H1 (cell line): ENCODE results near the gene SLC39A9. TPM values are rescaled to one million over a fixed set of nuclear protein-coding genes. Genes with fewer than 3 reads are reported as not detected.

Experiments used
- CTCF ChIA-PET: fragments of 300-600 bp; sonication (Branson Sonifier 250); formaldehyde crosslinking; loops from one replicate; lab custom pipeline; 2021; ENCODE audit not compliant: partially characterized antibody; lab: Charles Lee
- POLR2A ChIA-PET: fragments of 300-600 bp; sonication (Branson Sonifier 250); formaldehyde crosslinking; loops from one replicate; lab custom pipeline; 2021; ENCODE audit warnings: inconsistent platforms; ENCODE audit not compliant: partially characterized antibody; lab: Charles Lee
- DNase-seq, 2 experiments: peaks; one replicate each; pipeline versions ENCODE4 v3.0.0 to v3.0.0-alpha.2; 2010 to 2022; ENCODE audit warnings: low spot score in 2 of 2, low read depth in 1 of 2, mixed read lengths in 1 of 2
- FAIRE-seq: peaks from 2 replicates; lab custom pipeline; 2011; peaks lifted over from hg19 to GRCh38; lab: Jason Lieb, UNC
- H2AFZ ChIP-seq: 2 replicates; pipeline ENCODE4 v1.8.1; 2012; ENCODE audit warnings: low read length, inconsistent platforms
- H2AK5ac ChIP-seq: 2 replicates; pipeline ENCODE4 v1.6.1; 2013; ENCODE audit warnings: low read depth, low read length
- H2BK120ac ChIP-seq: replicated peaks from 2 replicates; pipeline ENCODE3; 2013; ENCODE audit warnings: low read depth, low read length, inconsistent platforms
- H2BK12ac ChIP-seq: 2 replicates; pipeline ENCODE4 v1.6.1; 2013; ENCODE audit warnings: low read depth, low read length
- H2BK15ac ChIP-seq: 2 replicates; pipeline ENCODE4 v1.6.1; 2013; ENCODE audit warnings: low read length
- H2BK20ac ChIP-seq: 2 replicates; pipeline ENCODE4 v1.6.1; 2013; ENCODE audit warnings: low read length
- H2BK5ac ChIP-seq: 2 replicates; pipeline ENCODE4 v1.6.1; 2013; ENCODE audit warnings: low read depth, low read length
- H3K14ac ChIP-seq: 2 replicates; pipeline ENCODE4 v1.6.1; 2013; ENCODE audit warnings: inconsistent platforms; ENCODE audit not compliant: insufficient read length
- H3K18ac ChIP-seq: 2 replicates; pipeline ENCODE4 v1.6.1; 2013; ENCODE audit warnings: low read length; ENCODE audit errors: extremely low read depth
- H3K23ac ChIP-seq: 2 replicates; pipeline ENCODE4 v1.6.1; 2013; ENCODE audit warnings: inconsistent platforms; ENCODE audit not compliant: insufficient read length
- H3K23me2 ChIP-seq: 2 replicates; pipeline ENCODE4 v1.6.1; 2013; ENCODE audit warnings: low read depth, low read length
- H3K27ac ChIP-seq: 2 replicates; pipeline ENCODE4 v1.6.1; 2011; ENCODE audit warnings: low read depth, low read length, inconsistent platforms
- H3K27me3 ChIP-seq, 4 experiments: replicated peaks in 1 of 4; 1 replicate in 1 of 4; 2 replicates in 3 of 4; pipeline versions ENCODE4 v1.6.1 to v1.8.1; 2011 to 2013; ENCODE audit warnings: low read length in 3 of 4, mild to moderate bottlenecking in 3 of 4, inconsistent platforms in 2 of 4, mixed read lengths in 2 of 4, moderate library complexity in 1 of 4; ENCODE audit not compliant: control insufficient read depth in 3 of 4, insufficient read depth in 3 of 4; ENCODE audit errors: extremely low read depth in 1 of 4
- H3K36me3 ChIP-seq, 4 experiments: 2 replicates each; pipeline versions ENCODE4 v1.6.1 to v1.8.1; 2011 to 2013; ENCODE audit warnings: mild to moderate bottlenecking in 4 of 4, low read length in 3 of 4, moderate library complexity in 2 of 4, control low read depth in 1 of 4, inconsistent platforms in 1 of 4; ENCODE audit not compliant: insufficient read depth in 4 of 4, control insufficient read depth in 2 of 4
- H3K4ac ChIP-seq: replicated peaks from 2 replicates; pipeline ENCODE3; 2013; ENCODE audit warnings: low read length, low read depth, mixed read lengths, inconsistent platforms; ENCODE audit not compliant: insufficient read length
- H3K4me1 ChIP-seq, 4 experiments: replicated peaks in 1 of 4; 1 replicate in 1 of 4; 2 replicates in 3 of 4; pipeline versions ENCODE4 v1.6.1 to v1.8.1; 2011 to 2013; ENCODE audit warnings: low read length in 3 of 4, inconsistent platforms in 2 of 4, mixed read lengths in 1 of 4; ENCODE audit not compliant: insufficient read depth in 4 of 4, control insufficient read depth in 3 of 4
- H3K4me2 ChIP-seq, 2 experiments: 2 replicates each; pipeline versions ENCODE4 v1.6.1 to v1.8.1; 2011 to 2013; ENCODE audit warnings: low read depth in 2 of 2, low read length in 2 of 2, control low read depth in 1 of 2, inconsistent platforms in 1 of 2, mild to moderate bottlenecking in 1 of 2; ENCODE audit not compliant: insufficient read depth in 1 of 2
- H3K4me3 ChIP-seq, 4 experiments: fragments of 200-600, 300-600 bp in 1 of 4; sonication (generic), shearing (Covaris generic), sonication (Bioruptor Twin) in 1 of 4; 2 replicates each; pipeline versions ENCODE4 v1.5.1 to v1.8.1; 2011 to 2016; ENCODE audit warnings: low read length in 4 of 4, low read depth in 3 of 4, control low read depth in 2 of 4, inconsistent platforms in 2 of 4, mild to moderate bottlenecking in 2 of 4, mixed read lengths in 1 of 4, moderate library complexity in 1 of 4; ENCODE audit not compliant: insufficient read depth in 2 of 4; ENCODE audit errors: extremely low read depth in 1 of 4
- H3K56ac ChIP-seq: replicated peaks from 2 replicates; pipeline ENCODE3; 2013; ENCODE audit warnings: low read depth, mild to moderate bottlenecking, mixed read lengths, low read length, inconsistent platforms; ENCODE audit not compliant: insufficient read length
- H3K79me1 ChIP-seq: 2 replicates; pipeline ENCODE4 v1.6.1; 2013; ENCODE audit warnings: low read depth, low read length, control low read depth
- H3K79me2 ChIP-seq, 2 experiments: 2 replicates each; pipeline versions ENCODE4 v1.6.1 to v1.8.1; 2012 to 2013; ENCODE audit warnings: low read length in 2 of 2, mild to moderate bottlenecking in 2 of 2, inconsistent platforms in 1 of 2; ENCODE audit not compliant: insufficient read depth in 2 of 2, control insufficient read depth in 1 of 2
- H3K9ac ChIP-seq, 4 experiments: replicated peaks in 1 of 4; 1 replicate in 1 of 4; 2 replicates in 3 of 4; pipeline versions ENCODE4 v1.6.1 to v1.8.1; 2011 to 2013; ENCODE audit warnings: low read depth in 3 of 4, low read length in 3 of 4, control low read depth in 2 of 4, mild to moderate bottlenecking in 2 of 4, moderate library complexity in 2 of 4, inconsistent platforms in 1 of 4; ENCODE audit errors: extremely low read depth in 1 of 4
- H3K9me3 ChIP-seq, 2 experiments: 2 replicates each; pipeline versions ENCODE4 v1.6.1 to v1.8.1; 2012 to 2013; ENCODE audit warnings: mild to moderate bottlenecking in 2 of 2, moderate library complexity in 2 of 2, control low read depth in 1 of 2, inconsistent platforms in 1 of 2, low read depth in 1 of 2, low read length in 1 of 2, mixed read lengths in 1 of 2; ENCODE audit not compliant: insufficient read depth in 2 of 2
- H4K20me1 ChIP-seq, 2 experiments: replicated peaks in 1 of 2; 2 replicates each; pipeline versions ENCODE3 to v1.8.1; 2011 to 2013; ENCODE audit warnings: inconsistent platforms in 2 of 2, low read length in 2 of 2, mild to moderate bottlenecking in 1 of 2; ENCODE audit not compliant: insufficient read depth in 2 of 2, control insufficient read depth in 1 of 2
- H4K5ac ChIP-seq: 2 replicates; pipeline ENCODE4 v1.6.1; 2013; ENCODE audit warnings: low read length, low read depth, mixed read lengths, inconsistent platforms; ENCODE audit not compliant: insufficient read length
- H4K8ac ChIP-seq: 2 replicates; pipeline ENCODE4 v1.8.0; 2013; ENCODE audit warnings: mild to moderate bottlenecking, moderate library complexity, low read length, inconsistent platforms; ENCODE audit not compliant: insufficient read depth; ENCODE audit errors: extremely low read depth
- H4K91ac ChIP-seq: replicated peaks from 2 replicates; pipeline ENCODE3; 2013; ENCODE audit warnings: low read length, mixed read lengths, inconsistent platforms; ENCODE audit not compliant: insufficient read length
- ASH2L ChIP-seq: fragments of 200-600, 300-600 bp; sonication (generic); IDR thresholded peaks from one replicate; pipeline ENCODE4 v1.7.1; 2017; ENCODE audit warnings: low read length
- EP300 ChIP-seq, 2 experiments: IDR thresholded peaks; 1 replicate in 1 of 2; 2 replicates in 1 of 2; pipeline ENCODE4 v1.6.1; 2011 to 2012; ENCODE audit warnings: low read depth in 2 of 2, low read length in 2 of 2, mild to moderate bottlenecking in 2 of 2, borderline replicate concordance in 1 of 2, inconsistent platforms in 1 of 2, moderate library complexity in 1 of 2
- JUND ChIP-seq: IDR thresholded peaks from 2 replicates; pipeline ENCODE4 v1.6.1; 2011; ENCODE audit warnings: mild to moderate bottlenecking, improper control_type of control experiment, low read length
- TEAD4 ChIP-seq: IDR thresholded peaks from 2 replicates; pipeline ENCODE4 v1.6.1; 2012; ENCODE audit warnings: low read depth, low read length, inconsistent platforms, mixed read lengths
- WGBS, 2 experiments: shearing (Covaris generic) in 1 of 2; methylation state at CpG; one replicate each; pipeline versions ENCODE4 v1.1.6 to v1.1.7; 2013 to 2015; ENCODE audit warnings: low lambda C conversion rate in 2 of 2, mixed read lengths in 2 of 2, inconsistent platforms in 1 of 2, low coverage in 1 of 2, missing lambda C conversion rate in 1 of 2; ENCODE audit not compliant: insufficient replicate concordance in 2 of 2, insufficient coverage in 1 of 2, insufficient read length in 1 of 2; ENCODE audit errors: extremely low coverage in 1 of 2, missing lambda C conversion rate in 1 of 2; 5-methylcytosine and 5-hydroxymethylcytosine counted together
- polyA plus RNA-seq, 7 experiments: library from polyadenylated mRNA; depleted of rRNA in 3 of 7; stranded (reverse) in 5 of 7; unstranded in 2 of 7; fragments of >200 nt in 5 of 7; fragments of 200-250 nt in 2 of 7; gene quantifications; 1 replicate in 5 of 7; 2 replicates in 1 of 7; 4 replicates in 1 of 7; pipeline versions ENCODE4 v1.2.1 to v1.2.3, GENCODE V29; 2011 to 2013; ENCODE audit warnings: missing spikeins in 2 of 7, mixed read lengths in 2 of 7
- total RNA-seq: library from RNA; stranded (reverse); fragmentation: NEBNext Ultra II Directional; extraction: Animal tissue kit (Norgen Biotek cat#: 25700); gene quantifications from 2 replicates; pipeline ENCODE4 v1.2.1, GENCODE V29; 2021

Gene SLC39A9
- total and polyA plus RNA-seq, 2 of the 8 experiments (the other 6 are each of a cell fraction or from before 2014, with no cell fraction given): 31.0 to 44.2 TPM

DNA sequence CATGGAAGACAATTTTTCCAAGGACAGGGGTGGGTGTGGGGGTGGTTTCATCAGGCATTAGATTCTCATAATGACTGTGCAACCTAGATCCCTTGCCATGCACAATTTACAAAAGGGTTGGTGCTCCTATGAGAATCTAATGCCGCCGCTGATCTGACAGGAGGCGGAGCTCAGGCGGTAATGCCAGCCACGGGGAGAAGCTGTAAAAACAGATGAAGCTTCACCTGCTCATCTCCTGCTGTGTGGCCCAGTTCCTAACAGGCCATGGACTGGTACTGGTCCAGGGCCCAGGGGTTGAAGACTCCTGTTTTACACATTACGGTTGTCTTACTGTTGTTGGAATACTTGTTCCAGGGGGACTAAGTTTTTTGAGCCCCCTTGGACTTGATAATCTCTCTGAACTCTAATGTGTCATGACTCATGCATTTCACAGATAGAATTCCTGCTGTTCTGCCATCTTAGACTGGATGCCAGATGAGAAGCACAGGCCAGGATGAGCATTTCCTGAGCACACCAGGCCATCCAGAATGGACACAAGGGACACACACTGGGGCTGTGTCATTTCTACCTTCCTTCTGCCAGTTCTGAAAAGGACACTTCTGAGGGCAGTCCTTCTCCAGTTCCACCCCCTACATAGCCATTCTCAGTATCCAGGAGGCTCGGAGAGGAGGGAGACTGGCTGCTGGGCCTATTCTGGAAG, 91.9 kb downstream of the SLC39A9 start:
- 84% methylated on average over 7 of the region's 7 CpGs; no CpG with 5 or more reads in 1 of the 2 experiments for WGBS, 2 experiments
- no peak overlapping the region for H4K91ac ChIP-seq
- no peak for DNase-seq
- no peak overlapping the region for H2BK12ac ChIP-seq
- no peak for TF ChIP-seq JUND
- no peak for TF ChIP-seq TEAD4
- no peak for TF ChIP-seq EP300 (IDR thresholded peaks at IDR 0.05; ENCODE audit: borderline replicate concordance in 1 of 2, low read depth in 2 of 2, low read length in 2 of 2)
- TF ChIP-seq ASH2L: no peak
- no peaks in the 10 kb centered on the region for H3K79me1 ChIP-seq
- H3K27ac ChIP-seq: no peak overlapping the region
- no peaks in the 10 kb centered on the region for H3K4me1 ChIP-seq
- no peak overlapping the region for H2AK5ac ChIP-seq
- no peak overlapping the region for H3K4me3 ChIP-seq
- H3K23me2 ChIP-seq: no peaks in the 10 kb centered on the region
- no peak overlapping the region for H3K18ac ChIP-seq
- H3K36me3 ChIP-seq: no peaks in the 10 kb centered on the region
- no peaks in the 10 kb centered on the region for H4K20me1 ChIP-seq
- no peak overlapping the region for H2AFZ ChIP-seq
- H3K4ac ChIP-seq: no peak overlapping the region
- H4K8ac ChIP-seq: no peak overlapping the region
- H3K56ac ChIP-seq: no peak overlapping the region
- no peak overlapping the region for H3K14ac ChIP-seq
- no peak overlapping the region for H2BK20ac ChIP-seq
- peaks cover 10 to 16% (median 13%) of the 10 kb centered on the region in 4 experiments for H3K27me3 ChIP-seq
- H3K9me3 ChIP-seq: no peaks in the 10 kb centered on the region
- H3K23ac ChIP-seq: no peak overlapping the region
- POLR2A ChIA-PET: no interaction called here
- H3K4me2 ChIP-seq: no peak overlapping the region
- FAIRE-seq: no peak
- H2BK5ac ChIP-seq: no peak overlapping the region
- no peak overlapping the region for H3K9ac ChIP-seq
- no peak overlapping the region for H4K5ac ChIP-seq
- no peak overlapping the region for H2BK120ac ChIP-seq
- H3K79me2 ChIP-seq: no peaks in the 10 kb centered on the region
- no peak overlapping the region for H2BK15ac ChIP-seq
- CTCF ChIA-PET: interaction anchor here (2.0 to 5.0 kb wide), 4 partner anchors 13 to 29 kb away, joined by 10 to 41 read pairs (median 28); no protein-coding TSS in a partner anchor
